ENCODE data around the gene FER. TPM values are rescaled to one million over a fixed set of nuclear protein-coding genes. Genes with fewer than 3 reads are reported as not detected.
"Not testable (repeated sequence)": the region's sequence is repeated elsewhere in the genome, so short reads cannot be mapped to it uniquely, and the experiment has no call there.

Gene FER
- total RNA-seq, 1 experiment from 2014 or later = 29.3 TPM

DNA sequence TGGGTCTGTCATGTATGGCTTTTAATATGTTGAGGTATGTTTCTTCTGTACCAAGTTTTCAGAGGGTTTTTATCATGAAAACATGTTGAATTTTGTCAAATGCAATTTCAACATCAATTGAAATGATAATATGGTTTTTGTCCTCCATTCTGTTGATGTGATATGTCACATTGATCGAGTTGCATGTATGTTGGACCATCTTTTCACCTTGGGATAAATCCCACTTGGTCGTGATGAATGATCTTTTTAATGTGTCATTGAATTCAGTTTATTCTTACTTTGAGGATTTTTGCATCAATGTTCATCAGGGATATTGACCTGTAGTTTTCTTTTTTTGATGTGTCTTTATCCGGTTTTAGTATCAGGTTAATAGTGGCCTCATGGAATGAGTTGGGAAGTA, 373.5 kb downstream of the FER start:
- DNase-seq (ENCODE audit: low spot score) = no peak

DNA sequence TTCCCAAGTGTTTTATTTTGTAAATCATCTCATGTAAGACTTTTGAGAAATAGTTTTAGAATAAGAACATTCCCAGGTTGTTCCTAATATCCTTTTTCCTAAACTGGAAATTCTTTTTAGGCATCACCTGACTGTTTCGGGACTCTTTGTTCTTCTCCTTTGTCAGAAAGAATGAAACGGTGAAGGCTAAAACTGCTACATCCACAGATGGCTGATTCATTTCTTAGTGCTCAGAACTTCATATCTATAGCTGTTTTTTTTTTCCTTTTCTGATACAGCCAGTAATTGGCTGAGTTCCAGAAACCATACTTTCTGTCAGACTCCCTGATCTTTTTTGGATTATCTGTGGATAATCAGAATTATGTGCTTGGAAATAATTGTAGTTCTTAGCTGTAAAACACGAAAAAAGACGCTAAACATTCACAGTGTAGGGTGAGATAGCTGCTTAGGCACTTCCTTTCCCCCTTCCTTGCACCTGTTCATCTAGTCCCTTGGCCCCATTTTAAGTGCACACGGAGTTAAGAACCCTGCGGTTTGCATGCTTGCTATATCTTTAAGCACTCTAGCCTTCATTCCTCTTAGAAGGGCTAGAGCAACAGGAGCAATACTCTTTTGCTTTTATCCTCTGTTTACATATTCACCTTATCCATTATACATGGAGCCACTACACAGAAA, 378.2 kb downstream of the FER start:
- no peak for DNase-seq (ENCODE audit: low spot score)

DNA sequence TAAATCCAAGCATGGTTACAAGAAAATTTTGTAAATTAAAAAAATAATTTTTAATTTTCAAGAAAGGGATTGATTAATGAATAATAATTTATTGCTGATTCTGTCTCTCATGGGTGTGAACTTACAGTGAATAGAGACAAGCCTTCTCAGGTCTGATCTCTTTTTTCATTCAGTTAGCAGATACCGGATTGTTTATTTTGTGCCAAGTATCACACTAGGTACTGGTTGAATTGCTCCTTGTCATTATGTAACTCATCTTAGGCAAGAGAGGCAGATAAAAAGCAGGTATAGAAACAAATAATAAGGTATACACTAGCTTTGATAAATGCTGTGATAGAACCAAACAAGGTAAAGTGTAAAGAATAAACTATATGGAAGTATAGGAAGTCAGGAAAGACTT, 378.8 kb downstream of the FER start:
- DNase-seq (ENCODE audit: low spot score) = no peak

GRCh38 chr5:109136906-109137305, 389.2 kb downstream of the FER start:
- no peak for DNase-seq (ENCODE audit: low spot score)

DNA sequence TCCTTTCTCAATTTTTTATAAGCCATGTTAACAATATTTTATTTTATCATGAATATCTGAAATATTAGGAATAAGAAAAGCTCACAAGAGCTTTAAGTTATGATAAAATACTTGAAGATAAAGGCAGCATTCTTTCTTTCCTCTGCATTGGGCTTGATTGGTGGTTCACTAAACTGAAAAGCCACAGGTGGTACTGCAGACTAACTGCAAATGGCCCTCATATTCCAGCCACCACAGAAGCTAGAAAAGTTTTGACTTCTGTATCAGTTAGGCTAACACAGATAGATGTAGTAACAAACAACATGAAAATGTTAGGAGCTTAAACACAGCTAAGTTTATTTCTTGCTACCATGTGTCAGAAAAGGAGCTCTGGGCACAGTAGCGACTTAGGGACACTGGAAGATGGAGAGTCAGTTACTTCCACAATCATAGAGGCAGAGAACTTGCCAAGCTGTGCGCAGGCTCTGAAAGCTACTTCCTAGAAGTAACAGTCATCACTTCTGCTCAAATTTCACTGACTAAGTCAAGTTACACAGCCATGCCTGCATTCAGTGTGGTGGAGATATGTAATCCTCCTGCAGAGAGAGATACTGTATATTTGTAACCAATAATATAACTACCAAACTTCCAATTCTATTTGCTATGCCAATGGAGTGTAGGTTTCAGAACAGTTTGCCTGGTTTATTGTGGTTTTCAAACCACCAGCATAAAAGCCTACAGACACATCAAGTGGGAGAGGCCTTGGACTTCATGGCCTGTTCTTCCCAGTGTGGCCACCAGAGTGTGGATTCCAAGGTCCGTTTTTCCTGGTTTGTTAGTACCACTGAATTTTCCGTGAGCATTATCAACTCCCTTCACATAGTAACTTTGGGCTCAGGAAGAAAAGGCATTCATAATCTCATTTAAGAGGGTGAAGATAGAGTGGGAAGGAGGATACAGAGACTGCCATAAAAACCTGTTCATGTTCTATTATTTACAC, 393.8 kb downstream of the FER start:
- no peak for DNase-seq (ENCODE audit: low spot score)

GRCh38 chr5:109143031-109143430, 395.3 kb downstream of the FER start:
- no peak for DNase-seq (ENCODE audit: low spot score)

- no peak for DNase-seq (ENCODE audit: low spot score)
These were observed 397.4 kb downstream of the FER start for GRCh38 chr5:109145139-109145538.

DNA sequence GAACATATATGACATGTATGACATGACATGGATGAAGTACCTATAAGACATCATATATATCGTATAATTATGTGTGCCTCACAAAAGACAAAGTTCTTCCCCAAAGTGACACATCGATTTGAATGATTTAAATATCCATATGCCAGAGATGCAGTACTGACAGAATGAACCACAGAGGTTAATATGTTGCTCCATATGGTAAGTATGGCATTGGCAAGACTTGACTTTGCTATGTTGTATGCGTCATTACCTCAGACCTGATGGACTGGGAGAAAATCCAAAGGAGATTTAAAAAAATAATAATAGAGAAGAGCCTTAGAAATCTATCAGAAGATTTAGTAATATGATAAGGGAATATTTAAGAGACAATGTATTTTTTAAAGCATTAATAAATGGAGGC, 398.9 kb downstream of the FER start:
- no peak for DNase-seq (ENCODE audit: low spot score)

DNA sequence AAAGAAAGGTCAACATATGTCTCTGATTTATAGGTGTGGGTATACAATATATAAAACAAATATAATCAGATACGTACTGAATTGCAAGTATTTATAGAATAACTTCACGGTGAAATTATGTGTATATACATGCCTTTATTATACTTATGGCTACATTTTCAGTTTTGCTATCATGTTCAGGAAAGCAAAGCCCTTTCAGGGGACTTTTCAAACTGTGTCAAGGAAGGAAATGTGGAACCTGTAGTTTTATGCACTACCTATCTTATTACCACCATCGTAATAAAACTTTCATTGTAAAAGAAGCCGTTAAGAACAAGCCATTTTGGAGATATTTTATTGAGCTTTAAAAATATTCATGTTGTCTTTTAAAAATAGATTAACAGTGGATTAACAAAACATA, 404.9 kb downstream of the FER start:
- DNase-seq (ENCODE audit: low spot score) = no peak

DNA sequence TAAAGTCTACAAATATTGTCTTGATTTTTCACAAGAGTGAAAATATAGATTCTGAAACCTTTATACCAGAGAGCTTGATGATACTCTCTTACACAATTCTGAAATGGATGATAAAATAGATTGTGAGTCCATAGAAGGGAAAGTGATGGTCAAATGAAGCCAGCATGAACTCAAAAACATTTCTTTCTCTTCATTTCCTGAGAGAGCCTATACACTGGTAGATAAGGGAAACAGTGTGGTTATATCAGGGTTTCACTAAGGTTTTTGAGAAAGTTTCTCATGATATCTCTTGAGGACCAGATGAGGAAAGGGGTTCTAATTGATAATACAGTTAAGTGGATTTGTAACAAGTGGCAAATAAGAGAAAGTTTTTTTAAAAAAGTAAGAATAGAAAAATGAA, 407.9 kb downstream of the FER start:
- no peak for DNase-seq (ENCODE audit: low spot score)

GRCh38 chr5:109156885-109157284, 409.2 kb downstream of the FER start:
- no peak for DNase-seq (ENCODE audit: low spot score)

DNA sequence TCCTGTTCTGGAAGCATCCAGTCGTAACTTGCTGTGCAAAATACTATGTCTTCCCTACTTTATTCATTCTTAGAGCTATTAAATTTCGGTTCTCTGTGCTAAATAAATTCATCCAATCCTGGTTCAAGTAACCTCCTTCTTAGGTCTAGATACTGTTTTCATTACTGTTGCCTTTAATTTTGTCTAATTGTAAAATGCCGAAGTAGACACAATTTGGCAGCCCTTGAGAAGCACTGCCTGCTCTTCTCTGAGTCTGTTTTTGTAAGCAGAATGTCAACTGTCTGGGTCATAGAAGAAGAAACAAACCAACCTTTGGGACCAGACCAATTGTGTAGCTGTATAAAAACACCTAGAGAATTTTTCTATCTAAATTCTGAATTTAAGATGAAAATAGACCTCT, 412.8 kb downstream of the FER start:
- DNase-seq (ENCODE audit: low spot score) = no peak

- no peak for DNase-seq (ENCODE audit: low spot score)
These were observed 414.4 kb downstream of the FER start for GRCh38 chr5:109161914-109162683.

DNA sequence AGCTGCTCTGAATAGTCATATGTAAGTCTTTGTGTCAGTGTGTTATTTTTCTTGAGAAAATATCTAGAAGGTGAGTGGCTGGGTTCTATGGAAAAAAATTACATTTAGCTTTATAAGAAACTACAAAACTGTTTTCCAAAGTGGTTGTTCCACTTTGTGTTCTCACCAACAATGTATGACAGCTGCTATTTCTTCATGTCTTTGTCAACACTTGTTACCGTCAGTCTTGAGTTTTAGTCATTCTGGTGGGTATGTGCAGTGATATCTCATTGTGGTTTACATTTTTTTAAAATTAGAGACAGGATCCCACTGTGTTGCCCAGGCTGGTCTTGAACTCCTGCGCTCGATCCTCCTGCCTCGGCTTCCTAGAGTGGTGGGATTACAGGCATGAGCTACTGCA, 415.6 kb downstream of the FER start:
- no peak for DNase-seq (ENCODE audit: low spot score)

- no peak for DNase-seq (ENCODE audit: low spot score)
These were observed 416.3 kb downstream of the FER start for GRCh38 chr5:109164001-109164400.

DNA sequence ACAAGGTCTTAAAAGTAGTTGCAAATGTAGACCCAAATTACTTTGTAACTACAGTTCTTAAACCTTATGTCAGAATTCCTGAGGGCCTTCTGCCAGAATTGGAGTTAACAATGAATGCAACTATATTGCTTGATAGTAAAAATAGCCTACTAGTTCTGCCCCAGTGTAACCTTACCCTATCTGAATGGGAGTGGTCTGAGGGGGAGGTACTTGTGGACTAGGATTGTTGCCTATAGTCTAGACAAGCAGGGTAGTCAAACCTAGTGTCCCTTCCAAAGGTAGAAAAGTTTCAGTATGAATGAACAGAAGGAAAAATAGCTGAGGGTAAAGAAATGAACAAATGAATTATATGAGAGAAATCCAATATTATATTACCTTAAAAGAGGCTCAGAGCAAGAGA, 419.9 kb downstream of the FER start:
- no peak for DNase-seq (ENCODE audit: low spot score)

DNA sequence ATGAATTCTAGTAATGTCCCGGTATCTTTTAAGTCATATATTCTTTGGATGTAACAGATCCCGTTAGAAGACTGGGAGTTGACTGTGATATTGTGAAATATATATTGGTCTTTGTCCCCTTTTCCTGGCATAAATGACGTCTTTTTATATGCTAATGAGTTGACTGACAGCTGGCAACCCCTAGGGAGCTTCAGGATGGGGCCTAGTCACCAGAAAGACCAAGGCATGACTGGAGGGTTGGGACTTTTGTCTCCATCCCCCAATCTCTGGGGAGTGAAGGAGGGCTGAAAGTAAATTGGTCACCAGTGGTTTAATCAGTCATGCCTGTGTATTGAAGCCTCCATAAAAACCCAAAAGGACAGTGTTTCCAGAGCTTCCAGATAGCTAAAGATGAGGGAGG, 420.5 kb downstream of the FER start:
- DNase-seq (ENCODE audit: low spot score) = no peak

- DNase-seq (ENCODE audit: low spot score) = no peak
These were observed 423.1 kb downstream of the FER start for GRCh38 chr5:109170629-109171350.

GRCh38 chr5:109171437-109172073, 423.9 kb downstream of the FER start:
- DNase-seq (ENCODE audit: low spot score) = not testable (repeated sequence)

DNA sequence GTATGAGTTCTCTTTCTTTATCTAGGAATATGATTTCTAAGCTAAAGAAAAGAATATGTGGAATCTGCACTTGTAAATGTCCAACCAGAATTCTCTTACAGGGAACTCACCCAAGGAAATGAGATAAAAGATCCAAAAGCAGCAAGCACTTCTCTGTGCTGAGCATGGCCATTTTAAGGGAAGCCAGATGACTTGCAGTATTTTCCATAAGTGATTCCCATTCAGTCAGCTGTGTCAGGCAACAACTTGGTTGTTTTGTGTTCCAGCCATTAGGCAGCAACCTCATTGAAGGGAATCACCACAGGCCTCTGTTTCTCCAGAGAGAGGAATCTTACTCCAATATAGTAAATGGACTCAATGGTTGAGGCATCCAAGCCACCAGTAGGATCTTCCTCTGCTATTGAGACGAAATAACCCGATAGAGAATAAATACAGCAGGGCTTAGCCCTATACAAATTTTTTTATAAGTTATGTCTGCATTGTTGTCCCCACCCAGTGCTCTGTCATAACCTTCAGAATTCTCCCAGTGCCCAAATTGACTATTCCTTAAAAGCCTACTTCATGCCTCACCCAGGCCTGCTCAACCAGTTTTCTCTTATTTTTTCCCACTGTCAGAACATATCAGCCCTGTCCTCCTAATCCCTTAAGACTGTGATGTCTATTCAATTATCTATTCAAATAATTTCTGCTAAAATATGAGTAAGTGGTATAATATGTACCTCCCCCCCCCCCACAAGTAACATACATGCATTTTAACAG, 425.5 kb downstream of the FER start:
- no peak for DNase-seq (ENCODE audit: low spot score)

All from A172 (cell line).